ENCODE data around the gene IL17C.

GRCh38 chr16:88687676-88688012 lies 49.3 kb downstream of the IL17C start:
- no peak for TF ChIP-seq CTCF (IDR thresholded peaks at IDR 0.05)
- no peak for TF ChIP-seq EP300 (IDR thresholded peaks at IDR 0.05)

Data from ovary (tissue), 3 donors.